OCI-LY1 (cell line): ENCODE measurements around the gene ZMYM4.

Experiments used
- H2AFZ ChIP-seq: fragments of 200-600 bp; sonication (generic), shearing (Covaris generic); 2 replicates; pipeline ENCODE4 v1.6.0; 2014; ENCODE audit warnings: antibody characterized with exemption, mild to moderate bottlenecking, low read length
- H3F3A ChIP-seq: fragments of 200-600 bp; sonication (generic), shearing (Covaris generic); 2 replicates; pipeline ENCODE4 v1.6.0; 2014; ENCODE audit warnings: mild to moderate bottlenecking, antibody characterized with exemption, low read length, moderate library complexity; ENCODE audit not compliant: insufficient read depth
- H3K27ac ChIP-seq: fragments of 200-600 bp; sonication (generic); 2 replicates; pipeline ENCODE4 v1.5.1; 2014; ENCODE audit warnings: low read length, mixed run types, mild to moderate bottlenecking, low read depth; ENCODE audit not compliant: poor library complexity, severe bottlenecking
- H3K27me3 ChIP-seq: fragments of 200-600 bp; sonication (generic); 2 replicates; pipeline ENCODE4 v1.6.0; 2014; ENCODE audit warnings: antibody characterized with exemption, mild to moderate bottlenecking, low read length, moderate library complexity; ENCODE audit not compliant: insufficient read depth
- H3K36me3 ChIP-seq: fragments of 200-600 bp; sonication (generic); 2 replicates; pipeline ENCODE4 v1.6.1; 2014; ENCODE audit warnings: mild to moderate bottlenecking, antibody characterized with exemption, low read length, moderate library complexity, mixed read lengths; ENCODE audit not compliant: insufficient read depth
- H3K4me1 ChIP-seq: fragments of 200-600 bp; sonication (generic); 2 replicates; pipeline ENCODE4 v1.5.1; 2014; ENCODE audit warnings: mild to moderate bottlenecking, low read length, moderate library complexity; ENCODE audit not compliant: insufficient read depth, severe bottlenecking
- H3K4me2 ChIP-seq: fragments of 200-600 bp; sonication (generic), shearing (Covaris generic); 2 replicates; pipeline ENCODE4 v1.6.1; 2014; ENCODE audit warnings: low read length
- H3K4me3 ChIP-seq: fragments of 200-600 bp; sonication (generic); 2 replicates; pipeline ENCODE4 v1.5.1; 2014; ENCODE audit warnings: low read length, low read depth, mild to moderate bottlenecking, mixed read lengths; ENCODE audit not compliant: poor library complexity, severe bottlenecking
- H3K79me2 ChIP-seq: fragments of 200-600 bp; shearing (Covaris generic); 2 replicates; pipeline ENCODE4 v1.6.1; 2016; ENCODE audit warnings: mixed run types, low read length, mixed read lengths; ENCODE audit not compliant: insufficient read depth
- H3K9ac ChIP-seq: fragments of 200-600 bp; sonication (generic), shearing (Covaris generic); 2 replicates; pipeline ENCODE4 v1.6.1; 2014; ENCODE audit warnings: mild to moderate bottlenecking, low read length, mixed read lengths
- H3K9me2 ChIP-seq: fragments of 200-600 bp; sonication (generic), shearing (Covaris generic); 2 replicates; pipeline ENCODE4 v1.6.1; 2014; ENCODE audit warnings: low read depth, mild to moderate bottlenecking, low read length, mixed read lengths
- H3K9me3 ChIP-seq: fragments of 200-600 bp; shearing (Covaris generic); 2 replicates; pipeline ENCODE4 v1.6.1; 2014; ENCODE audit warnings: low read length, mixed read lengths
- H4K20me1 ChIP-seq: fragments of 200-600 bp; sonication (generic), shearing (Covaris generic); 2 replicates; pipeline ENCODE4 v1.6.0; 2016; ENCODE audit warnings: mild to moderate bottlenecking, low read length; ENCODE audit not compliant: insufficient read depth
- EZH2 ChIP-seq: fragments of 200-600 bp; sonication (generic), shearing (Covaris generic); IDR thresholded peaks from 2 replicates; pipeline ENCODE4 v1.8.0; 2017; ENCODE audit warnings: borderline replicate concordance, mixed run types, mild to moderate bottlenecking, antibody characterized with exemption, low read length, moderate library complexity, mixed read lengths
- TF ChIP-seq, protein P1 (sequence below): fragments of 200-600 bp; sonication (generic), shearing (Covaris generic); IDR thresholded peaks from 2 replicates; pipeline ENCODE4 v1.5.1; 2017; ENCODE audit warnings: mild to moderate bottlenecking, antibody characterized with exemption, low read length, moderate library complexity, mixed read lengths

ZMYM4 gene

GRCh38 chr1:35453031-35453430 is 184.5 kb downstream of the ZMYM4 start:
- Histone ChIP-seq H3K9me3 (no peaks in the 10 kb centered on the region), H3K4me2 (no peak overlapping the region), H3K36me3 (peaks cover 28% of the 10 kb centered on the region; the same call in 1 of the 2 replicates), H3K79me2 (no peaks in the 10 kb centered on the region), H3K9me2 (no peaks in the 10 kb centered on the region), H3K27ac (no peak overlapping the region), H3K9ac (no peak overlapping the region), H3K4me1 (peaks cover 18% of the 10 kb centered on the region), H2AFZ (no peak overlapping the region), H4K20me1 (no peaks in the 10 kb centered on the region), H3K27me3 (no peaks in the 10 kb centered on the region), H3K4me3 (no peak overlapping the region), H3F3A (no peaks in the 10 kb centered on the region)
- no peak for TF ChIP-seq EZH2
- TF ChIP-seq, protein P1, sequence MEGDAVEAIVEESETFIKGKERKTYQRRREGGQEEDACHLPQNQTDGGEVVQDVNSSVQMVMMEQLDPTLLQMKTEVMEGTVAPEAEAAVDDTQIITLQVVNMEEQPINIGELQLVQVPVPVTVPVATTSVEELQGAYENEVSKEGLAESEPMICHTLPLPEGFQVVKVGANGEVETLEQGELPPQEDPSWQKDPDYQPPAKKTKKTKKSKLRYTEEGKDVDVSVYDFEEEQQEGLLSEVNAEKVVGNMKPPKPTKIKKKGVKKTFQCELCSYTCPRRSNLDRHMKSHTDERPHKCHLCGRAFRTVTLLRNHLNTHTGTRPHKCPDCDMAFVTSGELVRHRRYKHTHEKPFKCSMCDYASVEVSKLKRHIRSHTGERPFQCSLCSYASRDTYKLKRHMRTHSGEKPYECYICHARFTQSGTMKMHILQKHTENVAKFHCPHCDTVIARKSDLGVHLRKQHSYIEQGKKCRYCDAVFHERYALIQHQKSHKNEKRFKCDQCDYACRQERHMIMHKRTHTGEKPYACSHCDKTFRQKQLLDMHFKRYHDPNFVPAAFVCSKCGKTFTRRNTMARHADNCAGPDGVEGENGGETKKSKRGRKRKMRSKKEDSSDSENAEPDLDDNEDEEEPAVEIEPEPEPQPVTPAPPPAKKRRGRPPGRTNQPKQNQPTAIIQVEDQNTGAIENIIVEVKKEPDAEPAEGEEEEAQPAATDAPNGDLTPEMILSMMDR = no peak

- TF ChIP-seq, protein P1 = no peak
- no peak for TF ChIP-seq EZH2
- Histone ChIP-seq H4K20me1 (no peaks in the 10 kb centered on the region), H3K9me2 (no peaks in the 10 kb centered on the region), H3F3A (no peaks in the 10 kb centered on the region), H3K27me3 (no peaks in the 10 kb centered on the region), H3K4me1 (peaks cover 23% of the 10 kb centered on the region), H3K9me3 (no peaks in the 10 kb centered on the region), H3K27ac (no peak overlapping the region), H3K9ac (no peak overlapping the region), H2AFZ (no peak overlapping the region), H3K36me3 (peaks cover 19% of the 10 kb centered on the region; the same call in 1 of the 2 replicates), H3K4me3 (no peak overlapping the region), H3K4me2 (no peak overlapping the region), H3K79me2 (no peaks in the 10 kb centered on the region)
Measured at GRCh38 chr1:35454176-35454575, 185.7 kb downstream of the ZMYM4 start.

DNA sequence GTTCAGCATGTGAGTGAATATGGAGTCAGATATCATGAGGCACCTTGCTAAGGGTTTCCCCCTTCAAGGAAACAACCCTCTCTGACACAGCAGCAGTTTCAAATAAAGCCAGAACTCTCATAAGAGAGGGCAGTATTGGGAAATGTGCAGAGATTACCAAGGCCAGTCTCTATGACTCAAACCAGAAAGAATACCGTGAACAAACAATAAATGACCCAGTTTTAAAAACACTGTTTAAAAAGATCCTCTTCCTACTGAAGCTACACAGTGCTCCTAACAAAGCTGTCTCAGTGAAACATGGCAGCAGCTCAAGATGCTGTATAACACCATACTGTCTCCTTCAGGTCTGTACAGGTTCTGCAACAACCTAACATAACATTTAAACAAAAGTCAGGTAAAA is 186.1 kb downstream of the ZMYM4 start:
- H3K4me1 ChIP-seq = peaks cover 23% of the 10 kb centered on the region
- no peaks in the 10 kb centered on the region for H3K9me2 ChIP-seq
- H3F3A ChIP-seq = no peaks in the 10 kb centered on the region
- H3K27ac ChIP-seq = no peak overlapping the region
- H3K27me3 ChIP-seq = no peaks in the 10 kb centered on the region
- no peak overlapping the region for H2AFZ ChIP-seq
- no peak overlapping the region for H3K4me3 ChIP-seq
- TF ChIP-seq, protein P1 = no peak; the same call in 1 of the 2 replicates
- TF ChIP-seq EZH2 = no peak
- no peak overlapping the region for H3K9ac ChIP-seq
- H3K9me3 ChIP-seq = no peaks in the 10 kb centered on the region
- peaks cover 16% of the 10 kb centered on the region; the same call in 1 of the 2 replicates for H3K36me3 ChIP-seq
- H3K4me2 ChIP-seq = no peak overlapping the region
- H4K20me1 ChIP-seq = no peaks in the 10 kb centered on the region
- no peaks in the 10 kb centered on the region for H3K79me2 ChIP-seq
